HepG2 (cell line): ENCODE results near the gene PSMD1.

Experiments
- EZH2 ChIP-seq: conservative IDR thresholded peaks from 2 replicates; pipeline ENCODE4 v1.6.1; 2012; ENCODE audit warnings: mild to moderate bottlenecking, low read depth, low read length, moderate library complexity
- FOXJ3 ChIP-seq: sonication (generic); formaldehyde crosslinking; IDR thresholded peaks from 2 replicates; pipeline ENCODE4 v1.4.0; 2020; ENCODE audit warnings: missing genetic modification reagents, mild to moderate bottlenecking, borderline replicate concordance
- FOXO4 ChIP-seq: sonication (generic); formaldehyde crosslinking; conservative IDR thresholded peaks from 2 replicates; pipeline ENCODE4 v1.8.1; 2023; ENCODE audit warnings: missing genetic modification reagents
- HMGXB3 ChIP-seq: sonication (generic); formaldehyde crosslinking; IDR thresholded peaks from 2 replicates; pipeline ENCODE4 v1.4.0; 2020; ENCODE audit warnings: missing genetic modification reagents, borderline replicate concordance
- KLF16 ChIP-seq, 2 experiments: sonication (generic) in 1 of 2; formaldehyde crosslinking in 1 of 2; IDR thresholded peaks; 2 replicates each; pipeline versions ENCODE4 v1.6.1 to v1.8.0; 2016 to 2023; ENCODE audit warnings: missing genetic modification reagents in 2 of 2, missing compliant biosample characterization in 1 of 2
- NFIC ChIP-seq: IDR thresholded peaks from 2 replicates; pipeline ENCODE4 v1.6.1; 2012; ENCODE audit warnings: mild to moderate bottlenecking, low read length, inconsistent platforms
- POLR2A ChIP-seq, 2 experiments: IDR thresholded peaks; 2 replicates each; pipeline ENCODE4 v1.6.1; 2011; ENCODE audit warnings: low read depth in 2 of 2, low read length in 2 of 2, mild to moderate bottlenecking in 1 of 2, moderate library complexity in 1 of 2; ENCODE audit not compliant: insufficient read depth in 1 of 2
- SP2 ChIP-seq: sonication (generic); formaldehyde crosslinking; IDR thresholded peaks from 2 replicates; pipeline ENCODE4 v1.5.1; 2020; ENCODE audit warnings: mild to moderate bottlenecking, missing genetic modification reagents
- USF2 ChIP-seq, 2 experiments: sonication (generic) in 1 of 2; formaldehyde crosslinking in 1 of 2; IDR thresholded peaks; 2 replicates each; pipeline versions ENCODE4 v1.5.1 to v1.6.1; 2011 to 2020; ENCODE audit warnings: borderline replicate concordance in 1 of 2, low read depth in 1 of 2, low read length in 1 of 2, mild to moderate bottlenecking in 1 of 2, missing genetic modification reagents in 1 of 2, moderate library complexity in 1 of 2
- ZBTB44 ChIP-seq: sonication (generic); formaldehyde crosslinking; IDR thresholded peaks from 2 replicates; pipeline ENCODE4 v1.4.0; 2020; ENCODE audit warnings: missing genetic modification reagents
- ZNF614 ChIP-seq: IDR thresholded peaks from 2 replicates; pipeline ENCODE4 v1.6.1; 2018; ENCODE audit warnings: missing biosample characterization, missing genetic modification reagents, inconsistent platforms, borderline replicate concordance
- ZNF629 ChIP-seq: sonication (generic); formaldehyde crosslinking; conservative IDR thresholded peaks from 2 replicates; pipeline ENCODE4 v1.5.0; 2020; ENCODE audit warnings: missing genetic modification reagents
- ZNF878 ChIP-seq: sonication (generic); formaldehyde crosslinking; IDR thresholded peaks from 2 replicates; pipeline ENCODE4 v1.8.1; 2023; ENCODE audit warnings: mild to moderate bottlenecking, missing genetic modification reagents, moderate library complexity
- TF ChIP-seq, protein P1 (sequence below): sonication (generic); formaldehyde crosslinking; IDR thresholded peaks from 2 replicates; pipeline ENCODE4 v1.4.0; 2020; ENCODE audit warnings: missing genetic modification reagents

DNA sequence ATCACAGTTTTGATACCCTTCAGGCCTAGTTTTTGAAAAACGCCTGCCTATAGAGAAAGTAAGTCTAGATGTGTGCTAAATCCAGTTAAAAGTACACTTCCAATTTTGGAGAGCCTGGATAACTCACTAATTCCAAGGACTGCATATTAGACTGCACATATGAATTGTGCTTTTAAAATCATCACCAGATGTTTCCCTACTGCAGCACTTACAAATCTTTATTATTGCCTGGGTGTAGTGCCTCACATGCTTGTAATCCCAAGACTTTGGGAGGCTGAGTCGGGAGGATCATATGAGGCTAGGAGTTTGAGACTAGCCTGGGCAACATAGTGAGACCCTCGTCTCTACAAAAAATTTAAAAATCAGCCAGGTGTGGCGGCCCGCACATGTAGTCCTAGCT, 104.0 kb downstream of the PSMD1 start:
- no peak for TF ChIP-seq HMGXB3 (CRISPR knock-in tag)
- TF ChIP-seq ZNF614, result no peak
- no peak for TF ChIP-seq FOXO4 (CRISPR knock-in tag)
- TF ChIP-seq, protein P1, sequence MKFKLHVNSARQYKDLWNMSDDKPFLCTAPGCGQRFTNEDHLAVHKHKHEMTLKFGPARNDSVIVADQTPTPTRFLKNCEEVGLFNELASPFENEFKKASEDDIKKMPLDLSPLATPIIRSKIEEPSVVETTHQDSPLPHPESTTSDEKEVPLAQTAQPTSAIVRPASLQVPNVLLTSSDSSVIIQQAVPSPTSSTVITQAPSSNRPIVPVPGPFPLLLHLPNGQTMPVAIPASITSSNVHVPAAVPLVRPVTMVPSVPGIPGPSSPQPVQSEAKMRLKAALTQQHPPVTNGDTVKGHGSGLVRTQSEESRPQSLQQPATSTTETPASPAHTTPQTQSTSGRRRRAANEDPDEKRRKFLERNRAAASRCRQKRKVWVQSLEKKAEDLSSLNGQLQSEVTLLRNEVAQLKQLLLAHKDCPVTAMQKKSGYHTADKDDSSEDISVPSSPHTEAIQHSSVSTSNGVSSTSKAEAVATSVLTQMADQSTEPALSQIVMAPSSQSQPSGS (CRISPR knock-in tag), result no peak
- TF ChIP-seq ZBTB44, result no peak
- TF ChIP-seq NFIC, result no peak
- no peak for TF ChIP-seq USF2 (IDR thresholded peaks at IDR 0.05; ENCODE audit: low read depth, low read length)
- TF ChIP-seq USF2 (CRISPR knock-in tag; IDR thresholded peaks at IDR 0.05; ENCODE audit: borderline replicate concordance), result no peak
- no peak for TF ChIP-seq ZNF878 (CRISPR knock-in tag)
- TF ChIP-seq SP2, result no peak
- no peak for TF ChIP-seq ZNF629 (CRISPR knock-in tag)
- no peak for TF ChIP-seq EZH2
- TF ChIP-seq KLF16 (CRISPR knock-in tag; IDR thresholded peaks at IDR 0.05), result no peak
- no peak for TF ChIP-seq POLR2A (IDR thresholded peaks at IDR 0.05; ENCODE audit: insufficient read depth in 1 of 2, low read depth in 2 of 2, low read length in 2 of 2)
- TF ChIP-seq FOXJ3 (CRISPR knock-in tag), result no peak
